ENCODE measurements around the gene NEDD4L.

The NEDD4L gene

DNA sequence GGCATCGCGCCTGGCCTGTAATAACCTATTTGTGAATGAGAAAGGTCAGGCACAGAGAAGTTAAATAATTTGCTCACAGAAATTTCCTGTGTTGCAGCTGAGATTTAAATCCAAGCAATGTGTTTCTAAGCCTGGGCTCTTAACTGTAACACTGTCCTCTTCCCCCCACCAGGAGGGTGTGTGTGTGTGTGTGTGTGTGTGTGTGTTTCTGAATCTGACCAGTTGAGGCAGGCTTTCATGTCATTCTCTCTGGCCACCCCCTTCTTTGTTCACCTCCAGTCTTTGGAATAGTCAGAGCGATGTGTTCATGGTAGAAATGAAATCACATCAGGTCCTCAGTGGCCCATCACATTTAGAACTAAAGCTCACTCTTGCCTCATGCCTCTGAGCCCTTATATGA lies 81.2 kb downstream of the NEDD4L start:
- no peak for DNase-seq

DNA sequence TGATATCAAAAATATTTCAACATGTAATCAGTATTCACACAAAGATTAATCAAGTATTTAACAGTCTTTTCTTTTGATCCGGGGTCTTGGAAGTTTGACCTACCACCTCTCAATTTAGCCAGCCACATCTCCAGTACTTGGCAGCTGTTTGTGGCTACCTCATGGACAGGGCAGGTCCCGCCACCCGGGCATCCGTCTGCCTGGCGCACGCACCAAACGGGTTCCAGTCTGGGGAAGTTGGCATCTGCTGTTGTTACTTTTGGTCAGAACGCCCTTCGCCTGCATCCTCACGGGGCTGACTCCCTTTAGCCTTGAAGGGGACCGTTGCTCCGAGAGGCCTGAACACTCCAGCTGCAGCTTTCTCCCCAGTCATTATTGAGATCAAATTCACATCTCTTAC lies 81.7 kb downstream of the NEDD4L start:
- DNase-seq, result no peak

DNA sequence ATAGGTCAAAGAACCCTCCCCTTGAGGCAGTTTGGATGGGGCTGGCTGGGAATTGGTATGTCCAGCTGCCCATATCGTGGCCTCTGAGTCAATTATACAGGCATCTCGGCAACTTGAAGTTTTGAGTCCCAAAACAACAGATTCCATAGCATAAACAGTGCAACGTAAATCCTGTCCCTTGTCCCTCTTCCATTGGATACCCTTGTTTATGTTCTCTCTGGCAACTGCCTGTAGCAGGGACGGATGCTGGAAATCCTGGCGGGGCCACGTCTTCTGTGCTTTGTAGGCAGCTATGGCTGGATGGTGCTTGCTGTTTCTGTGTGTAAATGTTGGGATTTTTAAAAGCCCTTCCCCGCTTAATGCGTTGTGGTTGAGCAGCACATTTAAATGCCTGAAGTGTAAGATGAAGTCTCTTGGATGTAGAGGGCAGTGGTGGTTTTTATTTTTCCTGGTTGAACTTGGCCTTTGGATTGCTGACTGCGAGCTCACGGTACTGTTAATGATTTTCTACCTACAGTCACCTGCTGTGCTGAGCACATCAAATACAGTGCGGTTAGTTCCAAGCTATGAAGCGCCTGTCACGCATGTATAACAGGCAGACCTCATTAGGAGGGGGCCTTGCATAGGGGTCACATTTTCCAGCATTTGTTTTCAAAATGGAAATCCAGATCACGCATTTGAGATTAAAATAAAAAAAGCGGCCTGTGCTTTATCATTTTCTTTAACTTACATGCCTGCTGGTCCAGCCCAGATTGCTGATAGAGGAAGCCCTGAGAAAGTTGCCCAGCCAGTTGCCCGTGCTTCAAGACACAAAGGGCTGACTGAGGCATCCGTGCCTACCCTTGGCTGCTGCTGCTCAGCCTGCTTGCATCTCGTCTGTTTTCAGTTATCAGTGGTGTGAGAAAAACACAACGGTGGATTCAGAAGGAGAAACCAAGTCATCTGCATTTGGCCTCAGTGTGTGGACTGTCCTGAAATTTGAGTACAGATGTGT lies 84.7 kb downstream of the NEDD4L start:
- no peak for DNase-seq

- DNase-seq, result no peak
Measured at GRCh38 chr18:58132595-58133261, 88.7 kb downstream of the NEDD4L start.

DNA sequence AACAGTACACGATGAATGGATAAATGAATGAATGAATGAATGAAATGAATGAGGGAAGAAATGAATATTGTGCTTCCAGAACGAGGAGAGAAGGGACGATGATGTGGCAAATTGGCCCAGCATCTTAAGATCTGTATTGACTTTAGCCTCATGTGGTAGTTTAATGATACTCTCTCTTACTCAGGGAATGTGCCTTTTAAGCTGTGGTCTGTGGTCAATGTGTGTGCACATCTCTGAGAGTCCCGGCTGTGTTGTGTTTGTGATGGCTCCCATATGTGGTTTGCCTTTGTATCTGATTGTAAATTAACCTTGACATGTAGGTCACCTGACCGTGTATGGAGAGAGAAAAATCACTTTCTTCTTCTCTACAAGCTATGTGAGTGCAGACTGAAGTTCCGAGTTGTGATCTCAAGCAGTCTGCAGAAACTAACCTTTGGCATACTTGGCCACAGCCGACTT lies 91.2 kb downstream of the NEDD4L start:
- no peak for DNase-seq

DNA sequence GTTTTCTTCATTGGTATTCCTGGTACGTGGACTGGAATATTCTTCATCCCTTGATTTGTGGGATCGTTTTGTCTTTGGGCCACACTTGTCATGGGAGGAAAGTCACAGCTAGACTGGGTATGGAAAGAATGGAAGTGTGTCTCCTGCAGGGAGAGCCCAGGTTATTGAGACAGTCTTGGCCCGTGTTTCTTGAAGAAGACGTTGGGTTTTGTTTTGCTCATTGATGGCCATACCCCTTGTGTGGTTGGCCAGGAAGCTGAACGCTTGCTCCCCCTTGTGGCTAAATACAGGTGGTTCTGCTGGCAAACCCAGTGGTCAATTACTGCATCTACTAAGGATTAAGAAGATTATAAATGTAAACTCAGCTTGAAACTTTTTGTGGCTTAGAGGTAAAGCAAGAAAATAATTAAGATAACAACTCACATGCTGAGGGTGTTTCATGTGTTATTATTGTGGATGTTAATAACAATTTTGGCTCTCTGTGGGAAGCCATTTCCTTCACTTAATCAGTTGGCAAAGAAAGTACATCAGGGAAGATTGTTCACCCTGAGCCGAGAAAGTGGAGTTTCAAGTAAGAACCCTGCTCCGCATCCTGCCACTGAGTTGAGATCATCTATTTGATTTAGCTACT lies 91.8 kb downstream of the NEDD4L start:
- DNase-seq, result peak; percentile 62

GRCh38 chr18:58136879-58137278 lies 92.9 kb downstream of the NEDD4L start:
- no peak for DNase-seq

GRCh38 chr18:58139459-58140386 lies 95.7 kb downstream of the NEDD4L start:
- no peak for DNase-seq

GRCh38 chr18:58140387-58141325 lies 96.6 kb downstream of the NEDD4L start:
- no peak for DNase-seq

- no peak for DNase-seq
Measured at GRCh38 chr18:58143386-58143785, 99.4 kb downstream of the NEDD4L start.

DNA sequence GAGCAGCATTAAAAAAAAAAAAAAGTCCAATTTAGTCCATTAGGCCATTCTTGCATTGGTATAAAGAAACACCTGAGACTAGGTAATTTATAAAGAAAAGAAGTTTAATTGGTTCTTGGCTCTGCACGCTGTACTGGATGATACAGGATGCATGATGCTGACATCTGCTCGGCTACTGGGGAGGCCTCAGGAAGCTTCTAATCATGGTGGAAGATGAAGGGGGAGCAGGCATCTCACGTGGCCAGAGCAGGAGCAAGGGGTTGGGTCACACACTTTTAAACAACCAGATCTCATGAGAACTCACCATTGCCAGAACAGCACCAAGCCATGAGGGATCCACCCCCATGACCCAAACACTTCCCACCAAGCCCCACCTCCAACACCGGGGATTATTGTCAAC lies 100.1 kb downstream of the NEDD4L start:
- no peak for DNase-seq

- no peak for DNase-seq
Measured at GRCh38 chr18:58144671-58145285, 100.8 kb downstream of the NEDD4L start.

DNA sequence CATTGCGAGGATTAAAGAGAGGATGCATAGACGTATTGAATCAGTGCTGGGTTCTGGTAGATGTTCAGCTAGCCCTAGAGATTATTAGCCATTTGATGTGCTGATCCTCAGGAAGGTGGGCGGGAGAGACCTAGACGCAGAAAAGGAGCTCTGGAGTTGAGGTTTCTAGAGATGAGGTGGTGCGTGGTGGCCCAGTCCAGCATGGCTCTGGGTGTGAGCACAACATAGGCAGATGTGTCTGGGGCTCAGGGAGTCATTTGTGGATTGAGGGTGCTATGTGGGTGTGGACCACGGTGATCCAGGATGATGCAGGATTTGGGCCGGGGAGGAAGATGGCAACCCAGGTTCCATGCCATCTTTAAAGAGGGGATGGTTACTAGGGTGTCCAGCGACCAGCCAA lies 102.1 kb downstream of the NEDD4L start:
- no peak for DNase-seq

DNA sequence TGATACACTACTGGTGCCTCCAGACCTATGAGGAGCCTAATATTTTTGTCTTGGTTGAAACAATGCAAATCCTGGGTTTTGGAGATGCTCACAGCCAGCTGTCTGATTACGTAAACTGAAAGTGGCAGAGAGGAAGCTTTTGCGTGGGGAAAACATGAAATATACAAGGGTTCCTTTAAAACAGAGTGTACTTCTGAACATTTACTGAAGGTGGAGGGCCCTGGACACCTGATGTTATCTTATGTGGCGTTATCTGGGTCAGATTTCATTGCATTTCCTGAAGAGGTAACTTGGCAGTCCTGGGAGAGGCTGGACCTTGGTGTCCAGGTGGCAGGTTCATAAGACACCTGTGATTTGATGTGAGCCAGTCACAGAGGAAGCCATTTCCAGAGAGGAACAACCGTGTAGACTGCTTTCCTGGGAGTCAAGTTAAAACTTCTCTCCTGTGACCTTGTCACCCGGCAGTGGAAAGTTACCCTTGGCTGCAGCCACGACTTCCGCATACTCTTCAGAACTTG lies 105.0 kb downstream of the NEDD4L start:
- no peak for DNase-seq

GRCh38 chr18:58150772-58151171 lies 106.7 kb downstream of the NEDD4L start:
- no peak for DNase-seq

DNA sequence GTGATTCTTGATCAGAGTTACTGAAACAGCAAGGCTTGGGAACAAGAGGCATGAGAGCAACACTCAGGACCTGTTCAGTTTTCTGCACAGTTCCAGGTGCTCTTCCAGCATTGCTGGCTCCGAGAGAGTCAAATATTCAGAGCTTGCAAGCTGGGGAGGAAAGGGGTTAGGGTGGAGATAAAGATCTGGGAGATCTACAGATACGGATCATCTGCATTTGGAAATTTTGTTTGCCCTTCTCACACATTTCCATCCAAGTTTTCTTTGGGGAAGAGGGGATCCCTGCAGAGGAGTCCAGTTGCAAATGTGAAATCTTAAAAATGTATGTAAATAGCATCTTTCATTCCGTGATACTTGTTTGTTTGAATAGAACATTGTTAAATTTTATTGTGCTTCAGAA lies 108.2 kb downstream of the NEDD4L start:
- no peak for DNase-seq

GRCh38 chr18:58152891-58153290 lies 108.9 kb downstream of the NEDD4L start:
- no peak for DNase-seq

GRCh38 chr18:58156516-58156915 lies 112.5 kb downstream of the NEDD4L start:
- peak; percentile 24 for DNase-seq

GRCh38 chr18:58157237-58157636 lies 113.2 kb downstream of the NEDD4L start:
- no peak for DNase-seq

GRCh38 chr18:58158008-58158407 lies 114.0 kb downstream of the NEDD4L start:
- peak; percentile 26 for DNase-seq

- no peak for DNase-seq
Measured at GRCh38 chr18:58158459-58158858, 114.4 kb downstream of the NEDD4L start.
